GM06990 (cell line): ENCODE results near the gene DMXL1.

Source experiments
- DNase-seq: peaks from one replicate; pipeline ENCODE4 v3.0.0-alpha.2; 2011; ENCODE audit not compliant: insufficient read length; ENCODE audit errors: extremely low read depth
- H3K27me3 ChIP-seq: replicated peaks from 2 replicates; pipeline ENCODE4 v1.6.0; 2011; ENCODE audit warnings: low read length; ENCODE audit not compliant: control insufficient read depth, insufficient read depth
- H3K36me3 ChIP-seq: 2 replicates; pipeline ENCODE4 v1.5.1; 2011; ENCODE audit warnings: low read length; ENCODE audit not compliant: control insufficient read depth, insufficient read depth
- H3K4me3 ChIP-seq: replicated peaks from 2 replicates; pipeline ENCODE4 v1.5.1; 2011; ENCODE audit warnings: low read depth, mild to moderate bottlenecking, control low read depth, low read length
- TF ChIP-seq, protein P1 (sequence below): IDR thresholded peaks from 2 replicates; pipeline ENCODE4 v1.5.1; 2011; ENCODE audit warnings: low read length, control low read depth, mild to moderate bottlenecking, inconsistent platforms; ENCODE audit not compliant: insufficient read depth, poor library complexity, severe bottlenecking

The DMXL1 gene

DNA sequence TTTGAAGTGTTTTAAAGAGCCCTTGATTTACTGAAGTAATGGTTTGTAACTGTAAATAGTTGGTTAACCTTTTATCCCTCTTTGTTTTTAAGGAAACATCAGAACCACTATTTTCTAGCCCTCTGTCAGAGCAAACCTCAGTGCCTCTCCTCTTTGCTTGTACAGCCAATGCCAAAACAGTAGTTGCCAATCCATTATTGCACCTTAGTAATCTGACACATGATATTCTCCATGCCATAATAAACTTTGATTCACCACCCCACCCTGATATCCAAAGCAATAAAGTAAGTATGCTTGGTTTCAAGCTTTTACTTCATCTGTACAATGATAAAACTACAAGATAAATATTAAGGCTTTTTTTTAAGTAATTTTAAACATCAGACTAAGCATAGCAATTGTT is 100.8 kb downstream of the DMXL1 start:
- TF ChIP-seq, protein P1, sequence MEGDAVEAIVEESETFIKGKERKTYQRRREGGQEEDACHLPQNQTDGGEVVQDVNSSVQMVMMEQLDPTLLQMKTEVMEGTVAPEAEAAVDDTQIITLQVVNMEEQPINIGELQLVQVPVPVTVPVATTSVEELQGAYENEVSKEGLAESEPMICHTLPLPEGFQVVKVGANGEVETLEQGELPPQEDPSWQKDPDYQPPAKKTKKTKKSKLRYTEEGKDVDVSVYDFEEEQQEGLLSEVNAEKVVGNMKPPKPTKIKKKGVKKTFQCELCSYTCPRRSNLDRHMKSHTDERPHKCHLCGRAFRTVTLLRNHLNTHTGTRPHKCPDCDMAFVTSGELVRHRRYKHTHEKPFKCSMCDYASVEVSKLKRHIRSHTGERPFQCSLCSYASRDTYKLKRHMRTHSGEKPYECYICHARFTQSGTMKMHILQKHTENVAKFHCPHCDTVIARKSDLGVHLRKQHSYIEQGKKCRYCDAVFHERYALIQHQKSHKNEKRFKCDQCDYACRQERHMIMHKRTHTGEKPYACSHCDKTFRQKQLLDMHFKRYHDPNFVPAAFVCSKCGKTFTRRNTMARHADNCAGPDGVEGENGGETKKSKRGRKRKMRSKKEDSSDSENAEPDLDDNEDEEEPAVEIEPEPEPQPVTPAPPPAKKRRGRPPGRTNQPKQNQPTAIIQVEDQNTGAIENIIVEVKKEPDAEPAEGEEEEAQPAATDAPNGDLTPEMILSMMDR, result no peak
- no peaks in the 10 kb centered on the region for H3K27me3 ChIP-seq
- DNase-seq, result no peak
- H3K36me3 ChIP-seq, result no peaks in the 10 kb centered on the region; the same call in 1 of the 2 replicates
- H3K4me3 ChIP-seq, result no peak overlapping the region

DNA sequence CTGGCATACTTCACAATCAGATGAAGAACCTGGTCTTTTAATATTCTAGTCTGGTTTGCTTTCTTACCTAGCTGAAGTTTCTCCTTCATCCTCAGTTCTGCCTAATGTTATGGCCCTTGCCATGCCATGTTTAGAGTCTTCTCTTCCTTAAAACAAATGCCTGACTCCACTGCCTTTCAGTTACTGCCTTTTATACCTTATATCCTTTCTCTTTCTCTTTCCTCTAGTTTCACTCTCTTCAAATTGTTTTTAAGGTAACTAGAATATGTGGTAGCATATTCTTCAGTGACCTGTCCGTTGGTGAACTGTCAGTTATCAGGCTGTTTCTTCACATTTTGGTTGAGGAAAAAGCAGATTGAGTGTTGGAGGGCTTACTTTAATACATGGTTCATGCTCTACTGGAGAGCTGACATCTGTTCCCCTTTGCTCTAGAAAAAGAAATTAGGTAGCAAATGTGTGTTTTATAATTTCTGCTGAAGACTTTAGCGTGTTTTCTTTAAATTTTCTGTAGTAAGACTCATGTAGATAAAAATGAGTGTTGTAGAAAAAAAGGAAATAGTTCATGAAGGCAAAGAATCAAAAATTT is 103.8 kb downstream of the DMXL1 start:
- no peak for DNase-seq
- Histone ChIP-seq H3K27me3 (no peaks in the 10 kb centered on the region), H3K36me3 (peaks cover 2% of the 10 kb centered on the region; the same call in 1 of the 2 replicates), H3K4me3 (no peak overlapping the region)
- TF ChIP-seq, protein P1, result no peak

DNA sequence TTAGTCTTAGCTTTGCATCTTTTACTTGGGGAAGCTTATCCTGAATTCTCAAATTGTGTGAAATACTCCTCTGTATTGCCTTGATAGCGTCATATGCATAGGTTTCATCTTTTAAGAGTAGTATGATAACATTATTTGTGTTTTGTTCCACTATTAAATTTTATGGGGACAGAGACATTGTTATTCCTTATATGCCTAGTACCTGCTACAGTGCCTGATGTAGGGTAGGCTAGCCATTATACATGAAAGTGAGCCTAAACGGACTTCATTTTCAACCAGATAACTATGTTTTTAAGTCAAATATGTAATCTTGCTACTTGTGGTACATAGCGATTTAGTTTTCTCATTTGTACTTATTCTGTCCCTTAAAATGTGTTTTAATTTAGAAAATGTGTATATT is 105.9 kb downstream of the DMXL1 start:
- Histone ChIP-seq H3K36me3 (peaks cover 2% of the 10 kb centered on the region; the same call in 1 of the 2 replicates), H3K27me3 (no peaks in the 10 kb centered on the region), H3K4me3 (no peak overlapping the region)
- TF ChIP-seq, protein P1, result no peak
- DNase-seq, result no peak

DNA sequence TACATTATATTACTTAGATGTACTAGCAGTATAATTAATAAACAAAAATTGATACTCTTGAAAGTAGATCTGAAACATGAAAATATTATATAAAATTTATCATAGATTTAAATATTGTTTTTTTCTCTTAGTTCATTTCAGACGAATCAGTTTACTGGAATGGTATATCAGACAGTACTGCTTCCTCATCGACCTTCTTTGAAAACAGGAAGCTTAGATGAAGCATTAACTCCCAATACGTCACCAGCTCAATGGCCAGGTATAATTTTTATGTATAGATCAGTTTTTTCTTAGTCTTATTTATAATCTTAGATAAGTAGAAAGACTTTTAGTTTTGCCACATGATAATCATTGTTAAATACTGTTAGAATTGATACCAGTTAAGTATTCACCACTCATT is 106.3 kb downstream of the DMXL1 start:
- TF ChIP-seq, protein P1, result no peak
- DNase-seq, result no peak
- H3K36me3 ChIP-seq, result peaks cover 2% of the 10 kb centered on the region; the same call in 1 of the 2 replicates
- no peak overlapping the region for H3K4me3 ChIP-seq
- no peaks in the 10 kb centered on the region for H3K27me3 ChIP-seq

DNA sequence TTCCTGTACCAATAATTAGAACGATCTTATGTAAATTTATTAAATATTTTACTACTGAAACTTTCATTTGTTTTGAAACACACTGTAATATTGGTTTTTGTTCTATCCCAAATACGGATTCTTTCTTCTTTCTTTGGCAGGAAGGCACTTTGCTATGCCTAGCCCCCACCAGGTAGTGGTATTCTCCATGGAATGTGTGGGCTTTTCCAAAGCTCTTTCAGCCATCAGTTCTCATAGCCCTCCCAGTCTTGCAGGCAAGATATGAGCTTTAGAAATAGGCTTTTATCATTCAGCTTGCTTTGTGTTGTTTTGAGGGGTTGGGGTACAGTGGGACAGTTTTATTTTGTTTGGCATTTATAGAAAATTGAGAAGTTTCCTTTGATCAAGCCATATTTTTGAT is 107.5 kb downstream of the DMXL1 start:
- peaks cover 2% of the 10 kb centered on the region; the same call in 1 of the 2 replicates for H3K36me3 ChIP-seq
- TF ChIP-seq, protein P1, result no peak
- no peak overlapping the region for H3K4me3 ChIP-seq
- no peak for DNase-seq
- no peaks in the 10 kb centered on the region for H3K27me3 ChIP-seq
